Measurements from ENCODE around the gene METRN.

DNA sequence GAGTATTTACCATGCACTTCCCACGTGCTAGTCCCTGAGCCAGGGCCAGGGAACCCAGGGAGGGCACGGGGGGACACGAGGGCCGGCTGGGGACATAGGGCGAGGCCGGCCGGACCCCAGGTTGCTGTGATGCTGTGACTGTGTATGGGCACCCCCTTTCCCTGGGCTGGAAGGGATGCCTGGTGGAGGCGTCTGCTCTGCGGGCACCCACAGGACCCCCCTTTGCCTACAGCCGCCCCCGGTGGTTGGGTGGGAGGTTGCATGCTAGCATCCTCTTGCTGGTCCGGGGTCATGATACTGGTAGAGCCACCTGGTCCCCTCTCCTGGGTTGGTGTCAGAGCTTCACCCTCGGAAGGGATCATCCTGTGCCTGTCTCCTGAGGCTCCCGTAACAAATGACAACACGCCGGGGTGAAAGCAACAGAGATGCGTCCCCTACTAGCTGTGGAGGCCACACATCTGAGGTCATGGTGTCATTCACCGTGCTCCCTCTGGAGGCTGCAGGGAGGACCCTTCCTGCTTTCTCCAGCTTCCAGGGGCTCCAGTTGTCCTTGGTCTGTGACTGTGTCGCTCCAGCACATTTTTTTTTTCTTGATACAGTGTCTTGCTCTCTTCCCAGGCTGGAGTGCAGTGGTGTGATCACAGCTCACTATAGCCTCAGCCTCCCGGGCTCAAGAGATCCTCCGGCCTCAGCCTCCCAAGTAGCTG is 29.0 kb downstream of the METRN start:
- no peak for TF ChIP-seq POLR2AphosphoS5 (IDR thresholded peaks at IDR 0.05)
- TF ChIP-seq, protein P1, sequence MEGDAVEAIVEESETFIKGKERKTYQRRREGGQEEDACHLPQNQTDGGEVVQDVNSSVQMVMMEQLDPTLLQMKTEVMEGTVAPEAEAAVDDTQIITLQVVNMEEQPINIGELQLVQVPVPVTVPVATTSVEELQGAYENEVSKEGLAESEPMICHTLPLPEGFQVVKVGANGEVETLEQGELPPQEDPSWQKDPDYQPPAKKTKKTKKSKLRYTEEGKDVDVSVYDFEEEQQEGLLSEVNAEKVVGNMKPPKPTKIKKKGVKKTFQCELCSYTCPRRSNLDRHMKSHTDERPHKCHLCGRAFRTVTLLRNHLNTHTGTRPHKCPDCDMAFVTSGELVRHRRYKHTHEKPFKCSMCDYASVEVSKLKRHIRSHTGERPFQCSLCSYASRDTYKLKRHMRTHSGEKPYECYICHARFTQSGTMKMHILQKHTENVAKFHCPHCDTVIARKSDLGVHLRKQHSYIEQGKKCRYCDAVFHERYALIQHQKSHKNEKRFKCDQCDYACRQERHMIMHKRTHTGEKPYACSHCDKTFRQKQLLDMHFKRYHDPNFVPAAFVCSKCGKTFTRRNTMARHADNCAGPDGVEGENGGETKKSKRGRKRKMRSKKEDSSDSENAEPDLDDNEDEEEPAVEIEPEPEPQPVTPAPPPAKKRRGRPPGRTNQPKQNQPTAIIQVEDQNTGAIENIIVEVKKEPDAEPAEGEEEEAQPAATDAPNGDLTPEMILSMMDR (IDR thresholded peaks at IDR 0.05 in 8 of 11, conservative IDR thresholded peaks at IDR 0.05 in 3 of 11): no peak

Measured in spleen (tissue), 7 donors.